B cell (primary cell): Measurements from ENCODE around the gene PGS1. TPM values are rescaled to one million over a fixed set of nuclear protein-coding genes. Genes with fewer than 3 reads are reported as not detected.

Experiments used
- ATAC-seq: fragments of 200-7000 bp; cut with Tn5 transposase; one replicate; pipeline ENCODE4 v1.10.0; 2021; ENCODE audit warnings: low read depth, mild to moderate bottlenecking, moderate number of reproducible peaks, moderate library complexity
- CTCF ChIA-PET: fragments of 350-600 bp; sonication (Branson Sonifier 250); formaldehyde crosslinking; loops from one replicate; lab custom pipeline; 2021; ENCODE audit warnings: antibody characterized with exemption, inconsistent platforms; lab: Charles Lee
- POLR2A ChIA-PET: fragments of 350-600 bp; sonication (Branson Sonifier 250); formaldehyde crosslinking; loops from one replicate; lab custom pipeline; 2021; ENCODE audit warnings: antibody characterized with exemption; lab: Charles Lee
- DNase-seq: peaks from one replicate; pipeline ENCODE4 v3.0.0; 2013
- H2AFZ ChIP-seq: 2 replicates; pipeline ENCODE4 v1.6.1; 2012; ENCODE audit warnings: mild to moderate bottlenecking, low read depth, low read length; ENCODE audit not compliant: insufficient read depth, poor library complexity, severe bottlenecking
- H3K27ac ChIP-seq, 2 donors: 1 replicate in 1 of 2; 2 replicates in 1 of 2; pipeline ENCODE4 v1.5.1; 2012 to 2013; ENCODE audit warnings: low read length in 2 of 2, mild to moderate bottlenecking in 2 of 2, moderate library complexity in 1 of 2
- H3K27me3 ChIP-seq, 4 experiments: fragments of 200-600 bp in 1 of 4; sonication (generic) in 1 of 4; replicated peaks in 1 of 4; 1 replicate in 2 of 4; 2 replicates in 2 of 4; pipeline versions ENCODE4 v1.6.1 to v1.7.0; 2013 to 2016; ENCODE audit warnings: low read length in 3 of 4, mild to moderate bottlenecking in 2 of 4, mixed read lengths in 1 of 4, moderate library complexity in 1 of 4; ENCODE audit not compliant: insufficient read depth in 4 of 4, control insufficient read depth in 3 of 4; ENCODE audit errors: control extremely low read depth in 1 of 4
- H3K36me3 ChIP-seq, 2 experiments: replicated peaks in 1 of 2; 1 replicate in 1 of 2; 2 replicates in 1 of 2; pipeline versions ENCODE4 v1.6.1 to v1.7.1; 2013; ENCODE audit warnings: low read length in 1 of 2; ENCODE audit not compliant: insufficient read depth in 2 of 2, control insufficient read depth in 1 of 2; ENCODE audit errors: control extremely low read depth in 1 of 2, extremely low read depth in 1 of 2
- H3K4me1 ChIP-seq, 2 donors: fragments of 200-600 bp in 1 of 2; sonication (generic) in 1 of 2; 1 replicate in 1 of 2; 2 replicates in 1 of 2; pipeline versions ENCODE4 v1.5.1 to v1.6.1; 2013 to 2017; ENCODE audit warnings: low read length in 2 of 2; ENCODE audit not compliant: control insufficient read depth in 2 of 2, insufficient read depth in 2 of 2
- H3K4me2 ChIP-seq: replicated peaks from 2 replicates; pipeline ENCODE3; 2012; ENCODE audit warnings: mild to moderate bottlenecking, low read depth, low read length; ENCODE audit not compliant: poor library complexity, severe bottlenecking
- H3K4me3 ChIP-seq, 5 experiments: fragments of 200-600 bp in 1 of 5; sonication (generic) in 1 of 5; 1 replicate in 3 of 5; 2 replicates in 2 of 5; pipeline versions ENCODE4 v1.5.1 to v1.7.0; 2011 to 2016; ENCODE audit warnings: low read length in 4 of 5, mild to moderate bottlenecking in 4 of 5, low read depth in 2 of 5, control low read depth in 1 of 5, moderate library complexity in 1 of 5; ENCODE audit not compliant: insufficient read depth in 1 of 5; ENCODE audit errors: control extremely low read depth in 1 of 5, extremely low read depth in 1 of 5
- H3K79me2 ChIP-seq: fragments of 200-600 bp; sonication (generic); one replicate; pipeline ENCODE4 v1.6.0; 2016; ENCODE audit warnings: low read length; ENCODE audit not compliant: control insufficient read depth, insufficient read depth
- H3K9ac ChIP-seq: fragments of 200-600 bp; sonication (generic); 2 replicates; pipeline ENCODE4 v1.6.1; 2017; ENCODE audit warnings: mild to moderate bottlenecking, low read length, moderate library complexity
- H3K9me3 ChIP-seq, 3 donors: one replicate each; pipeline versions ENCODE4 v1.6.1 to v1.7.1; 2013; ENCODE audit warnings: low read length in 2 of 3; ENCODE audit not compliant: control insufficient read depth in 2 of 3, insufficient read depth in 1 of 3; ENCODE audit errors: control extremely low read depth in 1 of 3
- H4K20me1 ChIP-seq: 2 replicates; pipeline ENCODE4 v1.6.0; 2012; ENCODE audit warnings: mild to moderate bottlenecking, low read length; ENCODE audit not compliant: insufficient read depth, control insufficient read depth, poor library complexity, severe bottlenecking
- H3K27ac Mint-ChIP-seq: one replicate; pipeline ENCODE4 v1.8.0; 2021; ENCODE audit warnings: mixed read lengths
- H3K27me3 Mint-ChIP-seq: one replicate; pipeline ENCODE4 v1.8.0; 2021; ENCODE audit warnings: mixed read lengths
- H3K4me1 Mint-ChIP-seq: one replicate; pipeline ENCODE4 v1.8.0; 2021; ENCODE audit warnings: mixed read lengths
- H3K4me3 Mint-ChIP-seq: one replicate; pipeline ENCODE4 v1.8.0; 2021; ENCODE audit warnings: mixed read lengths
- H3K9me3 Mint-ChIP-seq: one replicate; pipeline ENCODE4 v1.8.0; 2022; ENCODE audit warnings: mixed read lengths; ENCODE audit not compliant: insufficient read depth
- EZH2 ChIP-seq: IDR thresholded peaks from 2 replicates; pipeline ENCODE4 v1.6.1; 2012; ENCODE audit warnings: borderline replicate concordance, low read depth, mild to moderate bottlenecking, moderate library complexity, low read length; ENCODE audit not compliant: insufficient read depth, poor library complexity, severe bottlenecking
- WGBS: methylation state at CpG from one replicate; pipeline ENCODE4 v1.1.5; 2013; ENCODE audit warnings: missing lambda C conversion rate; ENCODE audit not compliant: insufficient coverage; 5-methylcytosine and 5-hydroxymethylcytosine counted together
- intact Hi-C: fragments of 100-400 bp; cut with micrococcal nuclease; formaldehyde crosslinking; loops from one replicate; pipeline ENCODE4 v1.10.0; 2022
- polyA plus RNA-seq: library from polyadenylated mRNA; depleted of rRNA; stranded (reverse); fragments of >200 nt; gene quantifications from 2 replicates; pipeline ENCODE4 v1.2.3, GENCODE V29; 2012
- total RNA-seq, 2 donors: library from RNA; stranded (reverse); fragments of 120-200 nt in 1 of 2; gene quantifications; 1 replicate in 1 of 2; 2 replicates in 1 of 2; pipeline versions ENCODE4 v1.2.3 to v1.2.4, GENCODE V29; 2013 to 2022
- TF ChIP-seq, protein P1 (sequence below): fragments of 200-600 bp; IDR thresholded peaks from one replicate; pipeline ENCODE4 v1.8.0; 2022; ENCODE audit warnings: antibody characterized with exemption, mild to moderate bottlenecking

The PGS1 gene
- total and polyA plus RNA-seq, 2 donors (not counting 1 experiment from before 2014, with no cell fraction given), result 85.1 to 88.3 TPM

DNA sequence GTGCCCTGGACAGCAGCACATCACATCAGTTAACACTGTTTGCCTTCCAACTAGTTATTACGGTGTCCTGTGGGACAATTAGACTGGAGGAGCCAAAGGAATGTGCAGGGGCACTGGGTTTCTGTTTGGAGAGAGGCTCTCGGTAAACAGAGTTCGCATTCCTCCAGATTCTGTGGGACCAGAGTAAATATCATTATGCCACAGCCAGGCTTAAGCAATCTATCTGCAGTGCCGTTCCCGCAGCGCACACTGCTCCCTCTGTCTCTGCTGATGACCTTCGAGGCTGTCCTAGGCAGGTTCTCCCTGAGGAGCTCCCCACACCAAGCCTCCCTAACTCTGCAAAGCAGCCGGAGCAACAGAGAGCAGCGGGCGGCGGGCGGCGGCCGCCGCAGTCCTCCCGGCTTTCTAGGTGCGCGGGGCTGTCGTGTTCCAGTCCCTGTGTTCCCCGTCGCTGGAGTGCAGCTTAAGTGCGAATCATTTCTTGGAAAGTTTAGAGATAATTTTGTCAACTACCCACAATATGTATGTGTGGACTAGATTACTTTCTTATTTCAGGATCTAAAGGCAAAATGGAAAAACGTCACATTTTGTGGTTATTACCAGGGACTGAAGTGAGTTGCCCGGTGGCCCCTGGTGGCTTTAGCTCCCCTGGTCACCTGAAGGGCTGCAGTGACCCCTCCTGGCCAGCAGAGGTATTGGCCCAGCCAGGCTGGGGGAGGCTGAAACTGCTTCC lies 43.3 kb downstream of the PGS1 start:
- ChIA-PET POLR2A (interaction anchor here (0.5 kb wide), 1 partner anchor 144 kb away, joined by 5 read pairs; no protein-coding TSS in a partner anchor), CTCF (interaction anchor here (0.7 to 7.3 kb wide), 44 partner anchors 10 to 412 kb away, joined by 3 to 86 read pairs (median 4); no protein-coding TSS in a partner anchor)
- Mint-ChIP-seq H3K27ac (no peak overlapping the region), H3K4me1 (peaks cover 1% of the 10 kb centered on the region), H3K9me3 (no peaks in the 10 kb centered on the region), H3K27me3 (no peaks in the 10 kb centered on the region), H3K4me3 (no peak overlapping the region)
- Histone ChIP-seq H3K27ac (no peak overlapping the region), H3K4me1 (no peaks in the 10 kb centered on the region), H3K27me3 (no peaks in the 10 kb centered on the region), H3K36me3 (peaks cover 0 to 78% of the 10 kb centered on the region in 2 experiments), H3K79me2 (peaks cover 10% of the 10 kb centered on the region), H2AFZ (no peak overlapping the region), H4K20me1 (peaks cover 44% of the 10 kb centered on the region), H3K9me3 (no peaks in the 10 kb centered on the region), H3K9ac (no peak overlapping the region), H3K4me3 (no peak overlapping the region), H3K4me2 (no peak overlapping the region)
- TF ChIP-seq, protein P1, sequence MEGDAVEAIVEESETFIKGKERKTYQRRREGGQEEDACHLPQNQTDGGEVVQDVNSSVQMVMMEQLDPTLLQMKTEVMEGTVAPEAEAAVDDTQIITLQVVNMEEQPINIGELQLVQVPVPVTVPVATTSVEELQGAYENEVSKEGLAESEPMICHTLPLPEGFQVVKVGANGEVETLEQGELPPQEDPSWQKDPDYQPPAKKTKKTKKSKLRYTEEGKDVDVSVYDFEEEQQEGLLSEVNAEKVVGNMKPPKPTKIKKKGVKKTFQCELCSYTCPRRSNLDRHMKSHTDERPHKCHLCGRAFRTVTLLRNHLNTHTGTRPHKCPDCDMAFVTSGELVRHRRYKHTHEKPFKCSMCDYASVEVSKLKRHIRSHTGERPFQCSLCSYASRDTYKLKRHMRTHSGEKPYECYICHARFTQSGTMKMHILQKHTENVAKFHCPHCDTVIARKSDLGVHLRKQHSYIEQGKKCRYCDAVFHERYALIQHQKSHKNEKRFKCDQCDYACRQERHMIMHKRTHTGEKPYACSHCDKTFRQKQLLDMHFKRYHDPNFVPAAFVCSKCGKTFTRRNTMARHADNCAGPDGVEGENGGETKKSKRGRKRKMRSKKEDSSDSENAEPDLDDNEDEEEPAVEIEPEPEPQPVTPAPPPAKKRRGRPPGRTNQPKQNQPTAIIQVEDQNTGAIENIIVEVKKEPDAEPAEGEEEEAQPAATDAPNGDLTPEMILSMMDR, result peak; percentile 99
- TF ChIP-seq EZH2, result no peak
- intact Hi-C loops, result loop anchor here (1.0 to 10.0 kb wide), 4 partner anchors 61 to 307 kb away; partner anchors contain the start of gene SOCS3
- ATAC-seq, result peak; percentile 96
- DNase-seq, result peak; percentile 82
- WGBS, result 81% methylated on average over 14 of the region's 24 CpGs

DNA sequence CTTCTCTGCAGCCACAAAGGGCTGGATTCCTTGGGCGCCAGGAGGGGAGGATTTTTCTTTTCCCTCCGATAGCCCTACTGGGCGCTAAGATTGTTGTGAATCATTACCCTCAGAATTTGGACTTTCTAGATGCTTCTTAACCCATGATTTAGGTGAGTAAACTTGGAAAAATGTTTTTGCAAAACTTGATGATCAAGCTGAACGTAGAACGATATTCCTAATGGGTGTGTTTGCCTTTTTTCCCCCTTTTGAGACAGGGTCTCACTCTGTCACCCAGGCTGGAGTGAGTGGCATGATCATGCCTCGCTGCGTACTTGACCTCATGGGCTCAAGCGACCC lies 43.8 kb downstream of the PGS1 start:
- no peak overlapping the region for H3K4me3 ChIP-seq
- peaks cover 44% of the 10 kb centered on the region for H4K20me1 ChIP-seq
- H3K27ac ChIP-seq, result no peak overlapping the region
- H3K27me3 ChIP-seq, result no peaks in the 10 kb centered on the region
- 100% methylated on average over 2 of the region's 8 CpGs for WGBS
- H3K4me1 Mint-ChIP-seq, result peaks cover 1% of the 10 kb centered on the region
- H3K27me3 Mint-ChIP-seq, result no peaks in the 10 kb centered on the region
- no peak overlapping the region for H3K4me3 Mint-ChIP-seq
- H3K79me2 ChIP-seq, result peaks cover 10% of the 10 kb centered on the region
- DNase-seq, result no peak
- TF ChIP-seq, protein P1, result peak; percentile 50
- no peak for TF ChIP-seq EZH2
- no peak for ATAC-seq
- intact Hi-C loops, result loop anchor here (1.0 to 10.0 kb wide), 4 partner anchors 62 to 307 kb away; partner anchors contain the start of gene SOCS3
- no peaks in the 10 kb centered on the region for H3K4me1 ChIP-seq
- peaks cover 0 to 76% of the 10 kb centered on the region in 2 experiments for H3K36me3 ChIP-seq
- ChIA-PET POLR2A (interaction anchor here (0.5 kb wide), 1 partner anchor 144 kb away, joined by 5 read pairs; no protein-coding TSS in a partner anchor), CTCF (interaction anchor here (0.7 to 7.3 kb wide), 42 partner anchors 10 to 412 kb away, joined by 3 to 86 read pairs (median 4); no protein-coding TSS in a partner anchor)
- H3K9me3 ChIP-seq, result no peaks in the 10 kb centered on the region
- no peak overlapping the region for H3K4me2 ChIP-seq
- no peak overlapping the region for H3K9ac ChIP-seq
- H2AFZ ChIP-seq, result no peak overlapping the region
- no peaks in the 10 kb centered on the region for H3K9me3 Mint-ChIP-seq
- no peak overlapping the region for H3K27ac Mint-ChIP-seq
